ENCODE measurements around the gene DET1. TPM values are rescaled to one million over a fixed set of nuclear protein-coding genes. Genes with fewer than 3 reads are reported as not detected.

Gene DET1
- total and polyA plus RNA-seq, 2 of the 13 experiments (the other 11 are each of a cell fraction or from before 2014, with no cell fraction given), result 2.2 to 4.2 TPM

- no peak for TF ChIP-seq FOXO4 (CRISPR knock-in tag; conservative IDR thresholded peaks at IDR 0.05)
- TF ChIP-seq ZNF383 (CRISPR knock-in tag; IDR thresholded peaks at IDR 0.05; ENCODE audit: borderline replicate concordance), result no peak
- TF ChIP-seq MTF1 (CRISPR knock-in tag; IDR thresholded peaks at IDR 0.05), result no peak
- no peak for TF ChIP-seq PCBP2 (optimal IDR thresholded peaks at IDR 0.05; ENCODE audit: low read depth, low read length, poor library complexity, severe bottlenecking)
- no peak for TF ChIP-seq ATF1 (CRISPR knock-in tag; IDR thresholded peaks at IDR 0.05)
- peak; percentile 58; the same call in 1 of the 2 replicates for TF ChIP-seq GATAD2A (CRISPR knock-in tag; IDR thresholded peaks at IDR 0.05)
- peak; percentile 71; the same call in 1 of the 2 replicates for TF ChIP-seq YEATS4 (CRISPR knock-in tag; IDR thresholded peaks at IDR 0.05; ENCODE audit: borderline replicate concordance)
- TF ChIP-seq ZNF563 (CRISPR knock-in tag; IDR thresholded peaks at IDR 0.05), result no peak
- no peak for TF ChIP-seq ZNF253 (CRISPR knock-in tag; IDR thresholded peaks at IDR 0.05; ENCODE audit: borderline replicate concordance)
- TF ChIP-seq PHF21A (CRISPR knock-in tag; IDR thresholded peaks at IDR 0.05), result no peak; the same call in 1 of the 2 replicates
- TF ChIP-seq PTBP1 (IDR thresholded peaks at IDR 0.05; ENCODE audit: low read depth, low read length, poor library complexity, severe bottlenecking), result no peak
- TF ChIP-seq SETDB1 (CRISPR knock-in tag; IDR thresholded peaks at IDR 0.05; ENCODE audit: borderline replicate concordance), result peak; percentile 93; the same call in 1 of the 2 replicates
- no peak for TF ChIP-seq ZNF292 (CRISPR knock-in tag; IDR thresholded peaks at IDR 0.05; ENCODE audit: borderline replicate concordance, low read depth)
- no peak for TF ChIP-seq ZNF101 (CRISPR knock-in tag; IDR thresholded peaks at IDR 0.05; ENCODE audit: borderline replicate concordance, low read depth)
- peak; percentile 29; the same call in 1 of the 2 replicates for TF ChIP-seq SMC3 (IDR thresholded peaks at IDR 0.05; ENCODE audit: low read length)
- TF ChIP-seq PHB2 (IDR thresholded peaks at IDR 0.05; ENCODE audit: partially characterized antibody), result no peak
- no peak for TF ChIP-seq ZFP41 (CRISPR knock-in tag; IDR thresholded peaks at IDR 0.05; ENCODE audit: borderline replicate concordance)
- TF ChIP-seq KLF6 (CRISPR knock-in tag; IDR thresholded peaks at IDR 0.05), result no peak
- TF ChIP-seq CREM (IDR thresholded peaks at IDR 0.05), result 0 out of 2 replicates have a peak, but pooled peaks have one; percentile 31
- no peak for TF ChIP-seq CREM (CRISPR knock-in tag; IDR thresholded peaks at IDR 0.05)
- no peak for TF ChIP-seq ZNF160 (CRISPR knock-in tag; IDR thresholded peaks at IDR 0.05)
- 0 out of 2 replicates have a peak, but pooled peaks have one; percentile 7 for TF ChIP-seq HNF4A (CRISPR knock-in tag; IDR thresholded peaks at IDR 0.05)
- TF ChIP-seq ZNF558 (CRISPR knock-in tag; IDR thresholded peaks at IDR 0.05; ENCODE audit: borderline replicate concordance), result no peak
- TF ChIP-seq TARDBP (CRISPR knock-in tag; IDR thresholded peaks at IDR 0.05), result peak; percentile 65; the same call in 1 of the 2 replicates
- no peak for TF ChIP-seq ZNF260 (CRISPR knock-in tag; IDR thresholded peaks at IDR 0.05; ENCODE audit: borderline replicate concordance, low read depth)
- no peak for TF ChIP-seq ZNF570 (CRISPR knock-in tag; IDR thresholded peaks at IDR 0.05; ENCODE audit: borderline replicate concordance)
- TF ChIP-seq BATF2 (CRISPR knock-in tag; IDR thresholded peaks at IDR 0.05), result no peak
- no peak for TF ChIP-seq CBX2 (IDR thresholded peaks at IDR 0.05; ENCODE audit: low read depth, low read length)
- no peak for TF ChIP-seq CBX2 (CRISPR knock-in tag; IDR thresholded peaks at IDR 0.05; ENCODE audit: low read depth)
- no peak for TF ChIP-seq EEA1 (CRISPR knock-in tag; IDR thresholded peaks at IDR 0.05; ENCODE audit: borderline replicate concordance)
Measured at GRCh38 chr15:88546248-88547129, at the start of gene DET1 (continued).
